DLD1 (cell line): ENCODE measurements around the gene PXDN.
"Not testable (repeated sequence)": the region's sequence is repeated elsewhere in the genome, so short reads cannot be mapped to it uniquely, and the experiment has no call there.

Experiments
- in situ Hi-C: cut with HindIII; loops from 2 replicates; pipeline ENCODE4 v1.10.0; 2017; ENCODE audit warnings: low sequenced_read_pairs

The PXDN gene

GRCh38 chr2:1686784-1687105, 57.6 kb downstream of the PXDN start:
- in situ Hi-C loops, result no loop called here

- in situ Hi-C loops, result no loop called here
These were observed 58.1 kb downstream of the PXDN start for GRCh38 chr2:1685957-1686783.

GRCh38 chr2:1685078-1685956, 59.0 kb downstream of the PXDN start:
- in situ Hi-C loops, result no loop called here

- in situ Hi-C loops, result no loop called here
These were observed 61.0 kb downstream of the PXDN start for GRCh38 chr2:1683297-1683696.

GRCh38 chr2:1682181-1682440, 62.2 kb downstream of the PXDN start:
- in situ Hi-C loops, result no loop called here

GRCh38 chr2:1681323-1682180, 62.8 kb downstream of the PXDN start:
- in situ Hi-C loops, result no loop called here

GRCh38 chr2:1681017-1681318, 63.3 kb downstream of the PXDN start:
- in situ Hi-C loops, result no loop called here

- in situ Hi-C loops, result no loop called here
These were observed 63.9 kb downstream of the PXDN start for GRCh38 chr2:1680222-1681016.

GRCh38 chr2:1679488-1680039, 64.8 kb downstream of the PXDN start:
- in situ Hi-C loops, result not testable (repeated sequence)

GRCh38 chr2:1679065-1679464, 65.2 kb downstream of the PXDN start:
- in situ Hi-C loops, result not testable (repeated sequence)

GRCh38 chr2:1678609-1679008, 65.7 kb downstream of the PXDN start:
- in situ Hi-C loops, result no loop called here

GRCh38 chr2:1677821-1678165, 66.5 kb downstream of the PXDN start:
- in situ Hi-C loops, result no loop called here

- in situ Hi-C loops, result no loop called here
These were observed 67.1 kb downstream of the PXDN start for GRCh38 chr2:1676913-1677820.

- in situ Hi-C loops, result no loop called here
These were observed 68.0 kb downstream of the PXDN start for GRCh38 chr2:1676091-1676912.

- in situ Hi-C loops, result no loop called here
These were observed 68.7 kb downstream of the PXDN start for GRCh38 chr2:1675633-1676032.

- in situ Hi-C loops, result no loop called here
These were observed 69.4 kb downstream of the PXDN start for GRCh38 chr2:1674766-1675397.

GRCh38 chr2:1674276-1674675, 70.0 kb downstream of the PXDN start:
- in situ Hi-C loops, result no loop called here
